ENCODE measurements around the gene ENTR1. TPM values are rescaled to one million over a fixed set of nuclear protein-coding genes. Genes with fewer than 3 reads are reported as not detected.

The ENTR1 gene
- polyA plus RNA-seq, 2 donors = 20.1 to 24.2 TPM

DNA sequence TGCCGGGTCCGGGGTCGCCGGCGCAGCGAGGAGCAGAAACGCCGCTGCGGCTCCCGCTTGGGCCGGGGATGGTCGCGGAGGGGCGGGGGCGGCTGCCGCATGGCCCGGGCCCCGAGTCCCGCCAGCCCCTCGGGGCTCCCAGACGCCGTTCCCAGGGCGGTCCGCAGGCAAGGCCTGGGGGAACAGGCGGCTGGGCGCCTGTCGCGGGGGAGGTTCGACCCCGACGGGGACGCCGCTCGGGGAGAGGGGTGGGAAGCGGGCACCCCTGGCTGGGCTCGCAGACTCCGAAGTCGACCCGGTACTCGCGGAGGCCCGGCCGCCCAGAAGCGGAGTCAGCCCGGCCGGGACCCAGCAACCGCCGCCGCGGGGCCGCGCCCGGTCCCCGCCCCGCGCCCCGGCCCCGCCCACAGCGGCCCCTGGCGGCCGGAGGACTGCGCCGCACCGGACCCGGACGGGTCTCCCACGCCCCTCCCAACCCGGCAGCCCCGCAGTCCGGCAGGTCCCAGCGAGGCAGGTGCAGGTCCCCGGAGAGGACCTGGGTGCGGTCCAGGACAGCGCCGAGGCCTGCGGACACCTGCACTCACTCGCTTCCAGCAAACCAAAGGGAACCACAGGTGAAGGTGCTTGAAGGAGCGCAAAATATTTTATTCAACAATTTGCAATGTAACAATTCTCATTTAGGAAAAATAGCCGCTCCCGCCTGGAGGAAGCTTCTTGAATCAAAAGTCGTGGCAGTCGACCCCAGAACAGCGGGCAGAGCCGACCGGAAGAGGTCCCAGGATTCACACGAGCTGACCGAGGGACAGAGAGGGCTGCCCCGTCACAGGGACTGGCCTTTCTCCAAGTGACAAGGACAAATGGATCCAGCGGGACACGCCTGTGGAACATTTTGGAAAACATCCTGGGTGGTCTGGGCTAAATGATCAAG lies 29.3 kb upstream of the ENTR1 start, which contains the start of gene INPP5E:
Gene INPP5E (minus strand): TSS at position 365 of the 928 bp plus-strand sequence. CDS start 426 bp downstream, outside the sequence.
- Histone ChIP-seq H3K4me1 (ENCODE audit: control insufficient read depth in 2 of 2, insufficient read depth in 2 of 2, low read length in 1 of 2) (peaks cover 0 to 17% of the 10 kb centered on the region in 2 donors), H3K4me3 (ENCODE audit: low read depth in 1 of 2, low read length in 2 of 2) (peak within 1 kb of the TSS; percentile 76 to 91), H3K36me3 (ENCODE audit: control insufficient read depth in 2 of 2, insufficient read depth in 2 of 2, low read length in 1 of 2) (peaks cover 19 to 39% of the 10 kb centered on the region in 2 donors), H3K27me3 (ENCODE audit: control insufficient read depth in 1 of 2, insufficient read depth in 2 of 2, low read length in 2 of 2) (no peaks in the 10 kb centered on the region), H3K9me3 (ENCODE audit: control insufficient read depth in 2 of 2, insufficient read depth in 1 of 2, low read depth in 1 of 2, low read length in 1 of 2) (no peaks in the 10 kb centered on the region), H3K27ac (ENCODE audit: low read depth in 2 of 2, low read length in 1 of 2) (peak within 1 kb of the TSS; percentile 44 to 77)
- 4% methylated on average over 83 to 90 of the region's 90 CpGs for WGBS, 2 donors

DNA sequence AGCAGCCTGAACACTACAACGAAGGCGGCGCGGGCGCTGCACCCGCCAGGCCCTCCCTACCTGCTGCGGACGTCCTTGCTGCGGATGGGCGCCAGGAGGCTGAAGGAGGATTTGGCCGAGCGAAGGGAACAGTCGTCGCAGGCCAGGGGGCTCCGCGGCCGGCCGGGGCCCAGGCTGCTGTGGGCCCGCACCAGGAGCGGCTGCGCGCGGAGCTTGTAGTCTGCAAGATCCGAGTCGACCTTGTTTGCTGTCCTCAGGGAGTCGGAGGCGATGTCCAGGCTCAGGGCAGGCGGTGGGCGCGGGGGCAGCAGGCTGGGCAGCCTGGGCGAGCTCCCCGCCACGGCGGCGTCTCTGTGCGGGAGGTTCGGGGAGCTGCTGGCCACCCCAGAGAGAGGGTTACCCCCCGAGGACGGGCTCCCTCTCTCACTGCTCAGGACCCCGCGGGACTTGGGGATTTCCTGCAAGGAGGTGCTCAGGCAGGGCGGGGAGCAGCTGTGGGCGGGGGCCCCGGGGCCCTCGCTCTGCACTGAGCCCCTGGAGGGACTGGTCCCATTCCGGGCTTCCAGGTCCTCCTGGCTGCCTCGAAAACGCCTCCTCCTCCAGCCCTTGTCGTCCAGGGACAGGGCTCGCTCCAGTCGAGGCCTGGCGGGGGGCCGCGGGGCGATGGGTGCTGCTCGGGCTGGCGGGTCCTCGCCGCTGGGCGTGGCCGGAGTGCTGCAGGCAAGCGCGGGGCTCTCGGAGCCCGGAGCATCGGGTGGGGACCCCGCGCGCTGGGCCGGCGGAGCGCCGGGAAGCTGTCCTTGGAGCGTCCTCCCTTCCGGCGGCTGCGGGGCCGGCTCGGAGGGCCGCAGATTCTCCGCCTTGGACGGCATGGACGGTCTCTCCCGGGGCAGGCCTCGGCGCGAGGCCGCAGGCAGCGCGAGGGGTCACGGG lies 28.4 kb upstream of the ENTR1 start:
- Histone ChIP-seq H3K4me3 (ENCODE audit: low read depth in 1 of 2, low read length in 2 of 2) (peak overlapping the region; percentile 76 to 91), H3K27ac (ENCODE audit: low read depth in 2 of 2, low read length in 1 of 2) (peak overlapping the region; percentile 44 to 77), H3K4me1 (ENCODE audit: control insufficient read depth in 2 of 2, insufficient read depth in 2 of 2, low read length in 1 of 2) (peaks cover 0 to 17% of the 10 kb centered on the region in 2 donors), H3K36me3 (ENCODE audit: control insufficient read depth in 2 of 2, insufficient read depth in 2 of 2, low read length in 1 of 2) (peaks cover 19 to 37% of the 10 kb centered on the region in 2 donors), H3K9me3 (ENCODE audit: control insufficient read depth in 2 of 2, insufficient read depth in 1 of 2, low read depth in 1 of 2, low read length in 1 of 2) (no peaks in the 10 kb centered on the region), H3K27me3 (ENCODE audit: control insufficient read depth in 1 of 2, insufficient read depth in 2 of 2, low read length in 2 of 2) (no peaks in the 10 kb centered on the region)
- WGBS, 2 donors = 1 to 2% methylated on average over 74 to 91 of the region's 91 CpGs

- WGBS, 2 donors = 47 to 48% methylated on average over 37 of the region's 37 CpGs
- Histone ChIP-seq H3K36me3 (ENCODE audit: control insufficient read depth in 2 of 2, insufficient read depth in 2 of 2, low read length in 1 of 2) (peaks cover 15 to 37% of the 10 kb centered on the region in 2 donors), H3K4me3 (ENCODE audit: low read depth in 1 of 2, low read length in 2 of 2) (peak overlapping the region; percentile 76 to 91), H3K27ac (ENCODE audit: low read depth in 2 of 2, low read length in 1 of 2) (no peak overlapping the region), H3K4me1 (ENCODE audit: control insufficient read depth in 2 of 2, insufficient read depth in 2 of 2, low read length in 1 of 2) (peaks cover 0 to 17% of the 10 kb centered on the region in 2 donors), H3K27me3 (ENCODE audit: control insufficient read depth in 1 of 2, insufficient read depth in 2 of 2, low read length in 2 of 2) (no peaks in the 10 kb centered on the region), H3K9me3 (ENCODE audit: control insufficient read depth in 2 of 2, insufficient read depth in 1 of 2, low read depth in 1 of 2, low read length in 1 of 2) (no peaks in the 10 kb centered on the region)
Observed at GRCh38 chr9:136437839-136438547, 27.6 kb upstream of the ENTR1 start.

DNA sequence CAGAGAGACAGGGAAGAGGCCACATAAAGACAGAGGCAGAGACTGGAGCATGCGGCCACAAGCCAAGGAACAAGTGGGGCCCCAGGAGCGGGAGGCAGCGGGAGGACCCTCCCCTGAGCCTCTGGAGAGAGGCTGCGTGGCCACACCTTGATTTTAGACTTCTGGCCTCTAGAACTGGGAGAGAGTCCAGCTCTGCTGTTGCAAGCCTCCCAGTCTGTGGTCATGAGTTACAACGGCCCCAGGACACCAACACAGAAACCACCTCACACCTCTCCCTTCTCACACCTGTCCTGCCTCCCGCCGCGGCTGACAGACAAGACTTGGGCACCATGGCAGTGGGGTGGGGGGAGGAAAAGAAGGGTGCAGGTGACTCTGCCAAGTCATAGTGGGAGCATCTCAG lies 27.0 kb upstream of the ENTR1 start:
- Histone ChIP-seq H3K36me3 (ENCODE audit: control insufficient read depth in 2 of 2, insufficient read depth in 2 of 2, low read length in 1 of 2) (peaks cover 13 to 41% of the 10 kb centered on the region in 2 donors), H3K9me3 (ENCODE audit: control insufficient read depth in 2 of 2, insufficient read depth in 1 of 2, low read depth in 1 of 2, low read length in 1 of 2) (no peaks in the 10 kb centered on the region), H3K4me3 (ENCODE audit: low read depth in 1 of 2, low read length in 2 of 2) (peak overlapping the region in 1 of 2 donors; percentile 2), H3K27me3 (ENCODE audit: control insufficient read depth in 1 of 2, insufficient read depth in 2 of 2, low read length in 2 of 2) (no peaks in the 10 kb centered on the region), H3K4me1 (ENCODE audit: control insufficient read depth in 2 of 2, insufficient read depth in 2 of 2, low read length in 1 of 2) (peaks cover 0 to 17% of the 10 kb centered on the region in 2 donors), H3K27ac (ENCODE audit: low read depth in 2 of 2, low read length in 1 of 2) (no peak overlapping the region)
- 51 to 59% methylated on average over 8 of the region's 8 CpGs for WGBS, 2 donors

DNA sequence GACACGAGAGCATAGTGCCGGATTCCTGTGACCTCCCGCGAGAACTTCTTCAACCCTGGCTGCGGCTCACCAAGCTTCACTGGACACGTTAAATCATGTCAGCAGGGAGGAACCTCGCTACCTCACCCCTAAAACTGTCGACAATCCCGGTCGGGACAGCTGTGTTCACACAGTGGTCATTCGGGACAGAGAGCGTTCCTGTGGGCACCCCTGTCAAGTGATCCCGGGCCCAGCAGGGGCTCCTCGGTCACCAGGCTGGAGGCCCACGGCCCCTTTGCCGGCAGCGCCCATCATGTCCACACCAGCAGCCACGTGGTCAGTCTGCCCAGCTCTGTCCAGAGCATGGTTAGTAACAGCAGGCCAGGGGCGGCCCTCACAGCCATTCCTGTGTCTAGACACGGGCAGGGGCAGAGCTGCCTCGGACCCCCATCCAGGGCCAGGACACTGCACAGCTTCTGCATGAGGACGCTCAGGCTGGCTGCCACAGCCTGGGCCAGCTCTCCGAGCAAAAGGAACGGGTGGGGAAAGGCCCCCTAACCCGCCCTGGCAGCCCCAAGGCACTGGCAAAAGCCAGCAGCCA lies 25.7 kb upstream of the ENTR1 start:
- no peaks in the 10 kb centered on the region for H3K9me3 ChIP-seq (ENCODE audit: control insufficient read depth in 2 of 2, insufficient read depth in 1 of 2, low read depth in 1 of 2, low read length in 1 of 2)
- no peaks in the 10 kb centered on the region for H3K27me3 ChIP-seq (ENCODE audit: control insufficient read depth in 1 of 2, insufficient read depth in 2 of 2, low read length in 2 of 2)
- peaks cover 6 to 37% of the 10 kb centered on the region in 2 donors for H3K36me3 ChIP-seq (ENCODE audit: control insufficient read depth in 2 of 2, insufficient read depth in 2 of 2, low read length in 1 of 2)
- H3K27ac ChIP-seq (ENCODE audit: low read depth in 2 of 2, low read length in 1 of 2) = no peak overlapping the region
- H3K4me1 ChIP-seq (ENCODE audit: control insufficient read depth in 2 of 2, insufficient read depth in 2 of 2, low read length in 1 of 2) = peaks cover 0 to 17% of the 10 kb centered on the region in 2 donors
- no peak overlapping the region for H3K4me3 ChIP-seq (ENCODE audit: low read depth in 1 of 2, low read length in 2 of 2)
- WGBS, 2 donors = 89 to 91% methylated on average over 25 of the region's 25 CpGs

GRCh38 chr9:136434580-136435169 lies 24.3 kb upstream of the ENTR1 start:
- Histone ChIP-seq H3K27me3 (ENCODE audit: control insufficient read depth in 1 of 2, insufficient read depth in 2 of 2, low read length in 2 of 2) (no peaks in the 10 kb centered on the region), H3K27ac (ENCODE audit: low read depth in 2 of 2, low read length in 1 of 2) (no peak overlapping the region), H3K36me3 (ENCODE audit: control insufficient read depth in 2 of 2, insufficient read depth in 2 of 2, low read length in 1 of 2) (peaks cover 6 to 42% of the 10 kb centered on the region in 2 donors), H3K4me3 (ENCODE audit: low read depth in 1 of 2, low read length in 2 of 2) (no peak overlapping the region), H3K9me3 (ENCODE audit: control insufficient read depth in 2 of 2, insufficient read depth in 1 of 2, low read depth in 1 of 2, low read length in 1 of 2) (no peaks in the 10 kb centered on the region), H3K4me1 (ENCODE audit: control insufficient read depth in 2 of 2, insufficient read depth in 2 of 2, low read length in 1 of 2) (peaks cover 0 to 12% of the 10 kb centered on the region in 2 donors)
- WGBS, 2 donors = 91 to 94% methylated on average over 16 to 17 of the region's 17 CpGs

DNA sequence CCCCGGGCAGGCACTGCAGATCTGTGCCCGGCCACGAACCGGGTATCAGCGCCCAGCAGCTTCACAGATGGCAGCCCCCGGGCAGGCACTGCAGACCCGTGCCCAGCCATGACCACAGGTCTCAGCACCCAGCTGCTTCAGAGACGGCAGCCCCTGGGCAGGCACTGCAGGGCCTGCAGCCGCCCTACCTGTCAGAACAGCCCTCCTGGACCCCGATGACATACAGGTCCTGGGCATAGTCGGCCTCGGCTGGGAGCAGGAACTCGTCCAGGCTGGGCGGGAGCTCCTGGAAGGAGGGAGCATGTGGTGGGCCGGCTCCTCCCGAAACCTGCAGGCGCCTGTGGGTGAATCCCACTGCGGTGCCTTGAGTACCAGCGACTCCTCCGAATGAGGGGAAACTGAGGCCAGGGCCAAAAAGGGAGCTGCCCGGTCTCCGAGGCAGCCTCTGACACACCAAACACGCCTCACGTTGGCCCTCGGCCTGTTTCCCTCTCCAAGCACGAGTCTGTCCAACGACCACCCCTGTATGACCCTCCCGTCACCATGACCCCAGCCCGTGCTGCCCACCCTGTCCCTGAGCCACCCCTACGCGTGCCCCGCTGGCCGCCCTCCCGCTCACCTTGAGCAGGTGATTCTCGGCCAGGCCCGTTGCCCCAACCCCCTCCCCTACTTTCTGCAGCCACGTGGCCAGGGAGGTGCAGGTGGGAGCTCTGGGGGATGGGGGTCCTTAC lies 23.6 kb upstream of the ENTR1 start:
- no peak overlapping the region for H3K4me3 ChIP-seq (ENCODE audit: low read depth in 1 of 2, low read length in 2 of 2)
- peaks cover 6 to 47% of the 10 kb centered on the region in 2 donors for H3K36me3 ChIP-seq (ENCODE audit: control insufficient read depth in 2 of 2, insufficient read depth in 2 of 2, low read length in 1 of 2)
- H3K4me1 ChIP-seq (ENCODE audit: control insufficient read depth in 2 of 2, insufficient read depth in 2 of 2, low read length in 1 of 2) = peaks cover 0 to 12% of the 10 kb centered on the region in 2 donors
- no peaks in the 10 kb centered on the region for H3K27me3 ChIP-seq (ENCODE audit: control insufficient read depth in 1 of 2, insufficient read depth in 2 of 2, low read length in 2 of 2)
- H3K27ac ChIP-seq (ENCODE audit: low read depth in 2 of 2, low read length in 1 of 2) = no peak overlapping the region
- H3K9me3 ChIP-seq (ENCODE audit: control insufficient read depth in 2 of 2, insufficient read depth in 1 of 2, low read depth in 1 of 2, low read length in 1 of 2) = no peaks in the 10 kb centered on the region
- WGBS, 2 donors = 89 to 91% methylated on average over 37 of the region's 37 CpGs

- 91 to 92% methylated on average over 35 to 36 of the region's 36 CpGs for WGBS, 2 donors
- Histone ChIP-seq H3K4me3 (ENCODE audit: low read depth in 1 of 2, low read length in 2 of 2) (no peak overlapping the region), H3K36me3 (ENCODE audit: control insufficient read depth in 2 of 2, insufficient read depth in 2 of 2, low read length in 1 of 2) (peaks cover 6 to 51% of the 10 kb centered on the region in 2 donors)
Observed at GRCh38 chr9:136433043-136433715, 22.8 kb upstream of the ENTR1 start.

More at GRCh38 chr9:136433043-136433715, 22.8 kb upstream of the ENTR1 start:
- Histone ChIP-seq H3K9me3 (ENCODE audit: control insufficient read depth in 2 of 2, insufficient read depth in 1 of 2, low read depth in 1 of 2, low read length in 1 of 2) (no peaks in the 10 kb centered on the region), H3K27ac (ENCODE audit: low read depth in 2 of 2, low read length in 1 of 2) (no peak overlapping the region), H3K27me3 (ENCODE audit: control insufficient read depth in 1 of 2, insufficient read depth in 2 of 2, low read length in 2 of 2) (no peaks in the 10 kb centered on the region), H3K4me1 (ENCODE audit: control insufficient read depth in 2 of 2, insufficient read depth in 2 of 2, low read length in 1 of 2) (peaks cover 0 to 7% of the 10 kb centered on the region in 2 donors)

Measured in esophagus (tissue), 2 donors.